GM12874 (cell line): Measurements from ENCODE around the gene MEX3D.

Source experiments
- TF ChIP-seq, protein P1 (sequence below): IDR thresholded peaks from 2 replicates; pipeline ENCODE4 v1.5.1; 2011; ENCODE audit warnings: low read depth, mild to moderate bottlenecking, control low read depth, low read length, moderate library complexity; ENCODE audit not compliant: insufficient read depth

MEX3D gene

DNA sequence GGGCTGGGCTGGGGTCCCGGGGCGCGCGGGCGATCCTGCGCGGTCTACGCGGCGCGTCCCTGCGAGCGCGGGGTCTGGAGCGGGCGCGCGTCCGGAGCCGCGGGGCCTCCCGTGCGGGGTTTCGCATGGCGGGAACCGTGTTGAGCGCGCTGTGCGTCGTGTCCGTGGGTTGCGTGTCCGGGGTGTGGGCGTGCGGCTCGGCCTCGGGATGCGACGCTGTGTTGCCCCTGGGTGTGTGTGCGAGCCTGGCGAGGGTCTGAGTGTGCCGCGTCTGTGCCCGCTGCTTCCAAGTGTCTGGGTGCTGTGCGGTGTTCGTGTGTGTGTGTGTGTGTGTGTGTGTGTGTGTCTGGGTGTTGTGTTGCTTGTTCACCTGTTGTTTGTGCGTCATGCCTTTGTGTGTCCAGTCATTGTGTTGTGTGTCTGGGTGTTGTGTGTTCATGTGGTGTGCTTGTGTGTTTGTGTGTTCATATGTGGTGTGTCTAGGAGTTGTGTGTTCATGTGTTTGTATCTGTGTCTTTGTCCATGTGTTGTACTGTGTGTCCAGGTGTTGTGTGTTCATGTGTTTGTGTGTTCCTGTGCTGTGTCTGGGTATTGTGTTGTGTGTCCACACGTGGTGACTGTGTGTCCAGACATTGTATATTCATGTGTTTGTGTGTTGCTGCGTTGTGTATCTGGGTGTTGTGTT lies 43.7 kb downstream of the MEX3D start:
- TF ChIP-seq, protein P1, sequence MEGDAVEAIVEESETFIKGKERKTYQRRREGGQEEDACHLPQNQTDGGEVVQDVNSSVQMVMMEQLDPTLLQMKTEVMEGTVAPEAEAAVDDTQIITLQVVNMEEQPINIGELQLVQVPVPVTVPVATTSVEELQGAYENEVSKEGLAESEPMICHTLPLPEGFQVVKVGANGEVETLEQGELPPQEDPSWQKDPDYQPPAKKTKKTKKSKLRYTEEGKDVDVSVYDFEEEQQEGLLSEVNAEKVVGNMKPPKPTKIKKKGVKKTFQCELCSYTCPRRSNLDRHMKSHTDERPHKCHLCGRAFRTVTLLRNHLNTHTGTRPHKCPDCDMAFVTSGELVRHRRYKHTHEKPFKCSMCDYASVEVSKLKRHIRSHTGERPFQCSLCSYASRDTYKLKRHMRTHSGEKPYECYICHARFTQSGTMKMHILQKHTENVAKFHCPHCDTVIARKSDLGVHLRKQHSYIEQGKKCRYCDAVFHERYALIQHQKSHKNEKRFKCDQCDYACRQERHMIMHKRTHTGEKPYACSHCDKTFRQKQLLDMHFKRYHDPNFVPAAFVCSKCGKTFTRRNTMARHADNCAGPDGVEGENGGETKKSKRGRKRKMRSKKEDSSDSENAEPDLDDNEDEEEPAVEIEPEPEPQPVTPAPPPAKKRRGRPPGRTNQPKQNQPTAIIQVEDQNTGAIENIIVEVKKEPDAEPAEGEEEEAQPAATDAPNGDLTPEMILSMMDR, result no peak

DNA sequence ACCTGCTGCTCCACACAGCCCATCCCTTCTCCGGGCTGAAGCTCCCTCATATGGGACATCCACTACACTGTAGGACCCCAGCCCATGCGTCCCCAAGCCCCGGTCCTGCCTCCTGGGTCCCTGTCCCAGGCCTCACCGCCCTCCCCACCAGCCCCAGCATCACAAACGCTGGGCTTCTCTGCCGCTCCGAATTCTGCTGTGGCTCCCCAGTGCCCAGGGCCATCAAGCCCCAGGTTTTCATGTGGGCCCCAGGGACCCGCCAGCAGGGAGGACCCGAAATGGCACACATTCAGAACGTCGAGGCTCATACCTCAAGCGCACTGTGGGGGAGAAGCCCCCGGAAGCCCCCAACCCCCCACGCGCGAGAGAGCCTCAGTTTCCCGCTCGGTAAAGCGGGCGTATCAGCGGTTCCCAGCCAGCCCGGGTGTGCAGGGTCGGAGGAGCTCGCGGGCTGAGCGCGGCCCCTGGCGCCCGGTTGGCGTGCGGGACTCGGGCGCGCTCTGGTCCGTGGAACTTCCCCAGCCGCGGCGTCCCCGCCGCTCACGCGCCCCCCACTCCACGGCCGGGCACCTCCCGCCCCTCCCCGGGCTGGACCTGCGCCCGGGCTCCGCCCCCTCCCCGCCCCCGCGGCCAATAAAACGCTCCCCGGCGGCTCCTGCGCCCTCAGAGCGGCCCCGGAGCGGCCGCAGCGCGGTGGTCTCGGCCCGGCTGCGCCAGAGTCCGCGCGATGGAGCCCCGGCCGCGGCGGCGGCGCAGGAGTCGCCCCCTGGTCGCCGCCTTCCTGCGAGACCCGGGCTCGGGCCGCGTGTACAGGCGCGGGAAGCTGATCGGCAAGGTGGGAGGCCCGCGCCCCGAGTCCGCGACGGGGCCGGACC lies 44.5 kb downstream of the MEX3D start, which contains the start of gene PLK5:
TSS of gene PLK5 (plus strand) at position 666 of the 875 bp plus-strand sequence. CDS start 2,920 bp downstream, outside the sequence.
- TF ChIP-seq, protein P1, result no peak

DNA sequence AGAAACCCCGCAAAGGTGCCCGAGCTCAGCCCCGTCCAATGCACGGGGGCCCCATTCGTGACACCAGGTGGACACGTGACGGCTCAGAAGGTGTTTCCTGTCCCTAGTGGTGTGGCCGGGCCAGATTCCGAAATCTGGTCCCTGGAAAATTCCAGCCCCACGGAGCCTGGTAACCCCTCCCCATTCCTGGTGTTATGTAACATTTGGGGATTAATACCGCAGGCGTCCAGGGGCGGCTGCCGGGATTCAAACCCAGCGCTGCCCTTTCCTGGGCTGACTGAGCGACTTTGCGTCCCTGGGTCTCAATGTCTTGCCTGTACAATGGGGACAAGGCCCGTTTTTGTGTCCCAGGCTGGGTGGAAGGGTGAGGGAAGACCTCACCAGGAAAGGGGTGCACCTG lies 45.3 kb downstream of the MEX3D start:
- TF ChIP-seq, protein P1, result no peak

DNA sequence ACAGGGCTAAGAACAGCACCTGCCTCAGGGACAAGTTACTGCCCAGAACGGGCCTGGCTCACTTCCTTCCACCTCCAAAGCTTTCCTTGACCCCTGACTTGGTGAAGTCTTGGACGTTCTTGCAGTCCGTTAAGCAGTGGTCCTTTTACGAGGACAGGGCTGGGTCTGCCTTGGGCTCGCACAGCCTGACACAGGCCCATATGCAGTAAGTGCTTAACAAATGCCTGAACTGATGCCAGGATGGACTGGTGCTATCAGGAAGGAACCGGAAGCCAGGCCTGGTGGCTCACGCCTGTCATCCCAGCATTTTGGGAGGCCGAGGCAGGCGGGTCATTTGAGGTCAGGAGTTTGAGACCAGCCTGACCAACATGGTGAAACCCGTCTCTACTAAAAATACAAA lies 46.1 kb downstream of the MEX3D start:
- TF ChIP-seq, protein P1, result no peak

DNA sequence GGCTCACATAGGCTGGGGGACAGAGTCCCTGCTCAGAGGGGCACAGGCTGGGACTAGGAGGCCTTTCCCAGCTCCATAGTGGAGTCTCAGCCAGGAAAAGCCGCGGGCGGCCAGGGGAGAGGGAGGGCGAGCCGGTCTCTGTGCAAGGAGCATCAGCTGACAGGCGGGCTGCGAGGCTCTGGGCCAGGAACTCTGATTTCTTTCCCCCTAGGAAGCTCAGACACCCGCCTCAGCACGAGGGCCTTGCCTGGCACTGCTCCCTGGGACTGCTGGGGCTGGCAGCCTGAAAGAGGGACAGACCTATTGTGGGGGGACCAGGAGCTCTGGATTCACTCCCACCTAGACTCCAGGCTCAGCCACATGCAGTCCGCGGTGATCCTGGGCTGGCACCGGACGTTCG lies 46.5 kb downstream of the MEX3D start:
- TF ChIP-seq, protein P1, result no peak

DNA sequence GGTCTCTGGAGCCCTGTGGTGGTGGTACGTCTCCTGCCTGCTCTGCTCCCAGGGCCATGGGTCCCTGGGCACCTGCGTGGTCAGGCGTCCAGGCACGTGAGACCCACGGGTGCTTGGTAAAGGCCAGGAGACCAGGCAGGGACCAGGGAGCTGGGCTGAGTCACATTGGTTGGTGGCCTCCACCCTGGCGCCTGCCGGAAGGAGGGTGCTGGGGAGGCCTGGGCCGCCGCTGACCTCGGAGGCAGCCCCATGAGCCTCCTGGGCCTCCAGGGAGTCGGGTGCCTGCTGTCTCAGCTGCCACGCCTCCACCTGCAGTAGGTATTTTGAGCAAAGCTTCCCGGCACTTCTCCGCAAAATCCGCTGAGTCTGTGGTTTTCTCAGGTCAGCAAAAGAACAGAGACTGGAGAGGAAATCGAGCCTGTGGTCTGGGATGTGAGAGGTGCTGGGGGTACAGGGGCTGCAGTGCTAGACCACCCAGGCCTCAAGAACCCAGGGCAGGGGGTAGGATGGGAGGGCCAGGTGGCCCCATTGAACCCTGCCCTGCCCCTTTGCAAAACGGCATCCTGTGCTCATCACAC lies 47.8 kb downstream of the MEX3D start:
- TF ChIP-seq, protein P1, result no peak

DNA sequence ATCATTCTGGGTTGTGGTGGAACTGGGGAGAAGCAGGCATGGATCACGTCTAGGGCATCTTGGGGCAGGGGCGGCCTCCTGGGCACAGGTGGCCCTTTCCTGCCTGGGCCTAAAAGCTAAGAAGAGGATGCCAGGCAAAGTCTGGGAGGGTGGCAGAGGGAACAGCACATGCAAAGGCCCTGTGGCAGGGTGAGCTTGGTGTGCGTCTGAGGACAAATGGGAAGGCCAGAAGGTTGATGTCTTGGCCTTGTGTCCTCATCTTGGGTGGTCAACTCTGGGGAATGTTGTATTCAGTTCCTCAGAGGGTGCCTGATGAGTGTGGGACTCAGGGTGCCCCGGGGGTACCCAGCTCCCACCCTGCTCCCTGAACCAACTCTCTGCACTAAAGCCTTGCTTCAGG lies 49.7 kb downstream of the MEX3D start:
- TF ChIP-seq, protein P1, result no peak
